HCEC 1CT (cell line): ENCODE measurements around the gene SEC22C.

ENCODE experiments used
- DNase-seq: peaks from one replicate; pipeline ENCODE4 v3.0.0-alpha.2; 2017

The SEC22C gene

GRCh38 chr3:42533161-42533897 lies 48.4 kb downstream of the SEC22C start:
- DNase-seq, result no peak

- DNase-seq, result no peak
Measured at GRCh38 chr3:42532229-42532628, 49.5 kb downstream of the SEC22C start.

- DNase-seq, result no peak
Measured at GRCh38 chr3:42531470-42531869, 50.3 kb downstream of the SEC22C start.

GRCh38 chr3:42530073-42530472 lies 51.7 kb downstream of the SEC22C start:
- no peak for DNase-seq

GRCh38 chr3:42529468-42529867 lies 52.3 kb downstream of the SEC22C start:
- DNase-seq, result no peak

- DNase-seq, result no peak
Measured at GRCh38 chr3:42527368-42527917, 54.3 kb downstream of the SEC22C start.

- DNase-seq, result no peak
Measured at GRCh38 chr3:42526616-42527367, 55.0 kb downstream of the SEC22C start.

GRCh38 chr3:42525736-42526345 lies 55.9 kb downstream of the SEC22C start:
- no peak for DNase-seq

GRCh38 chr3:42525212-42525611 lies 56.6 kb downstream of the SEC22C start:
- no peak for DNase-seq

GRCh38 chr3:42524751-42525150 lies 57.0 kb downstream of the SEC22C start:
- no peak for DNase-seq

GRCh38 chr3:42520906-42521305 lies 60.9 kb downstream of the SEC22C start:
- no peak for DNase-seq

- no peak for DNase-seq
Measured at GRCh38 chr3:42520336-42520735, 61.4 kb downstream of the SEC22C start.

GRCh38 chr3:42519568-42519962 lies 62.2 kb downstream of the SEC22C start:
- no peak for DNase-seq

- DNase-seq, result no peak
Measured at GRCh38 chr3:42518800-42519567, 62.8 kb downstream of the SEC22C start.

GRCh38 chr3:42517117-42517516 lies 64.7 kb downstream of the SEC22C start:
- DNase-seq, result no peak

GRCh38 chr3:42516443-42516842 lies 65.3 kb downstream of the SEC22C start:
- DNase-seq, result no peak

GRCh38 chr3:42515976-42516375 lies 65.8 kb downstream of the SEC22C start:
- DNase-seq, result no peak

- DNase-seq, result no peak
Measured at GRCh38 chr3:42515391-42515916, 66.3 kb downstream of the SEC22C start.

- DNase-seq, result no peak
Measured at GRCh38 chr3:42514876-42515275, 66.9 kb downstream of the SEC22C start.

GRCh38 chr3:42513521-42513920 lies 68.2 kb downstream of the SEC22C start:
- no peak for DNase-seq

GRCh38 chr3:42513121-42513520 lies 68.6 kb downstream of the SEC22C start:
- no peak for DNase-seq

- no peak for DNase-seq
Measured at GRCh38 chr3:42511736-42512135, 70.0 kb downstream of the SEC22C start.

GRCh38 chr3:42511201-42511600 lies 70.6 kb downstream of the SEC22C start:
- no peak for DNase-seq
